HG03135 (cell line): ENCODE data around the gene TXNRD1.
A peak's percentile ranks its signal among the peaks of the same experiment; 100 is the strongest.
"Not testable (repeated sequence)": the region's sequence is repeated elsewhere in the genome, so short reads cannot be mapped to it uniquely, and the experiment has no call there.

Source experiments
- ATAC-seq: cut with Tn5 transposase; IDR thresholded peaks from one replicate; pipeline ENCODE4 v1.9.1; 2021; ENCODE audit warnings: mild to moderate bottlenecking, moderate library complexity; ENCODE audit not compliant: unreplicated experiment

The TXNRD1 gene

GRCh38 chr12:104232609-104233280, 17.2 kb downstream of the TXNRD1 start:
- no peak for ATAC-seq

DNA sequence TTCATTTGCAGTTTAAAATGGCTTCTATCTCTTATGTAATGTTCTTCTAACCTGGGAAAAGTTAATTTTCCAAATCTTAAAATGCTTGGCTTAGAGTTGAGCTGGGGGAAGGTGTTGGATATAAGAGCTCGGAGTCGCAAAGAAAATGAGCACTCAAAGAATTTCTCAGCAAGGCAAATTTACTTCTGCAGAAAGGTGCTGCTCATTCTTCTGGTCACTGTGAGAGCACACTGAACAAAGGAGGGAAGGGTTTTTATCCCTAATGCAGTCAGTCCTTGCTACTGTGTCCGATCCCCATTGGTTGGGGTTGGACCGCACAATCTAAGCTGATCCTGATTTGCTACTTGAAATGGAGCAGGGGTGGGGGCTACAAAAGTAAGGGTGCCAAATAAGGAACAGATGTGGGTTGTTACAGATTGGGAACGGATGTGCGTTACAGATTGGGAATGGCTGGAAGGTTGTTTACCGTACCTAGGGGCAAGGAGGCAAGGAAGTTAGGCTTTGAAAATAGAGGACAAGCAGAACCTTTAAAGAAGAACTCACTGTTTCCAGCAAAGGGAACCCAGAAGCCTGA, 19.4 kb downstream of the TXNRD1 start:
- no peak for ATAC-seq

- no peak for ATAC-seq
Measured at GRCh38 chr12:104237930-104238329, 22.4 kb downstream of the TXNRD1 start.

DNA sequence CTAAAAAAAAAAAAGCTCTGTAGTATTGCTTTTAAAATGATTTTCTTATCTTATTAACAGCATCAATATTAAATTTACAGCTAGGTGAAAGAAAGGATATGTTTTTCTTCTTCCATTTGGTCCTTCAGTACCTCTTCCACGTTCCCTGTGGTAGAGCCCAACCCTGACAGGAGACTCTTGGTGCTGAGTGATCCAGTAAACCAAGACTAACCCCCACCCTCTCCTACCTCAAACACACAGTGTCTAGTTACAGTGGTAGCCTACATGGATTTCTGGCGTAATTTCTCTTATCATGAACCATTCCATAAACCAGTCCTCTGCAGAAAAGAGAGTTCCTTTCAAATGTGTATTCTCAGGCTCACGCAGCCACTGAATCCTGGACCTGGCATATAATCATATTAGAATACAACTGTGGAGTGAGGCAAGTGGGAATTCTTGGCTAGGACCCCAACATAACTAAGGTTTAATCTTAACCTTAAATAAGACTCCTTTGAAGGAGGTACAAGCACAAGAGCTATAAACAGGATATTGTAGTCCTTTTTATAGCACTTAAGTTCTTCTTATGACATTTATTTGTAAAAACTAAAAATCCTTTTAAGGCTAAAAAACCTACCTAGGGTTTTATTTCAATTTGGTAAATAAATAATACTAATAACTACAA, 27.1 kb downstream of the TXNRD1 start:
- no peak for ATAC-seq

DNA sequence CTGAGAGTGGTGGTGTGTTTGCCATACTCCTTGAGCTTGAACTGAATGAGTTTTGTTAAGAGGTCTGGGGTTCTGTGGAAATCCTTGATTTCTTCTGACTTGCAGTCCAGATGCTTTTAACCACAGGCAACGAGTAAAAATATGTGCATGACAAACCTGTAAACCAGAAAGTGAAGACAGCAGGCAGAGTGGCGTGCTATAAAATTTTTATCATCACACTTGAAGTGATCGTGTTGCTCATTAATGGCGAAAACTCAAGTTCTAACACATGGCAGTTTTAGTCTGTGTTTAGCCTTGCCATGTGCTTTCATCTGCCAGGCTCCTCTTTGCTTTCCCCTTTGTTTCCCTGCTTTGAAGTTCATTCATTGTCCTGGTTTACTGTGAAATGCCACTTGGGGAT, 28.0 kb downstream of the TXNRD1 start:
- no peak for ATAC-seq

GRCh38 chr12:104243971-104244370, 28.4 kb downstream of the TXNRD1 start:
- no peak for ATAC-seq

DNA sequence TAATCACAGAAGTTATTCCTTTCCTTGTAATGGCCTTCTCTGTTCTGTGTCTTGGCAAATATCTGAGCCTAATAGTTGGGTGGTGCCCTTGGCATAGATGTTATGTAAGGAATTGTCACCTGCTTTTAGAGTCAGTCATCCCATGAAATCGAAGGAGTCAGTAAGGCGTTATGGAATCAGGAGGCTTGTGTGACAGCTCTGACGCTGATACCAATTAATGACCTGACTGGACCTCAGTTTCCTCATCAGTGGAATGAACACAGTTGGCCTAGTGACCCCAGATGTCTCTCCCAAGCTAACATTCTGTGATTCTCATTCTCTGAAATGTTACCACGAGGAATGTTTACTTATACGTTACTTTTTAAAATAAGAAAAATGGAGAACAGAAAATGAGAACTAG, 32.1 kb downstream of the TXNRD1 start:
- no peak for ATAC-seq

DNA sequence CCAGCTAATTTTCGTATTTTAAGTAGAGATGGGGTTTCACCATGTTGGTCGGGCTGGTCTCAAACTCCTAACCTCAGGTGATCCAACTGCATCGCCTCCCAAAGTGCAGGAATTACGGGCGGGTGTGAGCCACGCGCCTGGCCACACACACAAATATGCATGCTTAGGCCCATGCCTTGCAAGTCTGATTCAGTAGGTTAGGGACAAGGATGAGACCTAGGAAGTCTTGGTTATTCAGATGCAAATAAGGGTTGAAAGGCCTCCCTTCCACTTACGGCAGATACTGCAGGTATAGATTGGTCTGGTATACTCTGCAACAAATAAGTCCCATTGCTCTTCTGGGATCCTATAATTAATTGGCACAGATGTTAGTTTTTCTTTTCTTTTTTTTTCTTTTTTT, 32.9 kb downstream of the TXNRD1 start:
- ATAC-seq, result no peak

DNA sequence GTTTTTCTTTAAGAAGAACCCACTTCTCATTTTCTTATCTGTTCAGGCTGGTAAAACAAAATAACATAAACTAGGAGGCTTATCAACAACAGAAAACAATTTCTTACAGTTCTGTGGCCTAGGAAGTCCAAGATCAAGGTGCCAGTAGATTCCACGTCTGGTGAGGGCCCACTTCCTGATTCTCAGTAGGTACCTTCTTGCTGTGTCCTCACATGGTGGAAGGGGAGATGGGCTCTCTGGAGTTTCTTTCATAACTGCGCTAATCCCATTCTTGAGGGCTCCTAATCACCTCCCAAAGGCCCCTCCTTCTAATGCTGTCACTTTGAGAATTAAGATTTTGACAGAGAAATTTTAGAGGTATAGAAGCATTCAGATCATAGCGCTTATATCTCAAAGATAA, 33.4 kb downstream of the TXNRD1 start:
- ATAC-seq, result no peak

GRCh38 chr12:104249898-104250297, 34.3 kb downstream of the TXNRD1 start:
- no peak for ATAC-seq

GRCh38 chr12:104250366-104251125, 35.0 kb downstream of the TXNRD1 start:
- ATAC-seq, result no peak

- no peak for ATAC-seq
Measured at GRCh38 chr12:104257913-104258472, 42.4 kb downstream of the TXNRD1 start.

- ATAC-seq, result no peak
Measured at GRCh38 chr12:104258476-104259067, 43.0 kb downstream of the TXNRD1 start.

GRCh38 chr12:104263026-104263425, 47.4 kb downstream of the TXNRD1 start:
- no peak for ATAC-seq

- no peak for ATAC-seq
Measured at GRCh38 chr12:104263580-104264358, 48.2 kb downstream of the TXNRD1 start.

DNA sequence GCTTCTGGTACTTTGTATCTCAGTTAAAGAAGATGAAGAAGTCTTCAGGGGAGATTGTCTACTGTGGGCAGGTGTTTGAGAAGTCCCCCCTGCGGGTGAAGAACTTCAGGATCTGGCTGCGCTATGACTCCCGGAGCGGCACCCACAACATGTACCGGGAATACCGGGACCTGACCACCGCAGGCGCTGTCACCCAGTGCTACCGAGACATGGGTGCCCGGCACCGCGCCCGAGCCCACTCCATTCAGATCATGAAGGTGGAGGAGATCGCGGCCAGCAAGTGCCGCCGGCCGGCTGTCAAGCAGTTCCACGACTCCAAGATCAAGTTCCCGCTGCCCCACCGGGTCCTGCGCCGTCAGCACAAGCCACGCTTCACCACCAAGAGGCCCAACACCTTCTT, 49.9 kb downstream of the TXNRD1 start:
- ATAC-seq, result not testable (repeated sequence)

DNA sequence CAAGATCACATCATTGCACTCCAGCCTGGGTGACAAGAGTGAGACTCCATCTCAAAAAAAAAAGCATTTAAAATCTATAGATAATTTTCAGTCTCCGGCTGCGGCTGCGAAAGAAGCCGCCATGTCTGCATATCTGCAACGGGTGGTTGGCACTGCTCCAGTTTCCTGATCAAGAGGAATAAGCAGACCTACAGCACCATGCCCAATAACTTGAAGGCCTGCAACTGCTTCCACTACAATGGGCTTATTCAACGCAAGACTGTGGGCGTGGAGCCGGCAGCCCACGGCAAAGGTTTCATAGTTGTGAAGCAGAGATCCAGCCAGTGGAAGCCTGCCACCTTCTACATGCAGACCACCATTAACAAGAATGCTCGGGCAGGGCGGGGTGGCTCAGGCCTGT, 57.4 kb downstream of the TXNRD1 start:
- ATAC-seq, result no peak

GRCh38 chr12:104273503-104273902, 57.9 kb downstream of the TXNRD1 start:
- ATAC-seq, result no peak

DNA sequence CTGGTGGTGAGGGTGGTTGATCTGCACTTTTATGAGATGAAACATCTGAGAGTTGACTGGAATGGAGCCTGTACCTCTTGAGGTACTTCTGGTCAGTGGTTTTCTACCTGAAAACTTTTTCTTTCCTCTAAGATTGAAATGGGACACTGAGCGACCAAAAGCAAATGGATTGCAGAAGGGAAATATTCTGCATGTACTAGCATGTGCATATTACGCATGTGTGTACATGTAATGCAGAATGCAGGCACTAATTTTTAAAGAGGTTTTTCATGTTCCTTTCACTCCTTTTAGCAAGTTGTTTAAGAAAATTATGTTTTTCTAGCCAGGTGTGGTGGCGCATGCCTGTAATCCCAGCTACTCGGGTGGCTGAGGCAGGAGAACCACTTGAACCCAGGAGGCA, 59.2 kb downstream of the TXNRD1 start:
- ATAC-seq, result no peak

GRCh38 chr12:104275689-104276088, 60.1 kb downstream of the TXNRD1 start:
- ATAC-seq, result peak; percentile 39
